WI38 (cell line): ENCODE results near the gene NAV1.

Source experiments
- H3K4me3 ChIP-seq: 2 replicates; pipeline ENCODE4 v1.5.1; 2011; ENCODE audit warnings: low read depth, mild to moderate bottlenecking, control low read depth, low read length
- CTCF ChIP-seq: IDR thresholded peaks from 2 replicates; pipeline ENCODE4 v1.5.1; 2012; ENCODE audit warnings: low read depth, mild to moderate bottlenecking, control low read depth, low read length

NAV1 gene

GRCh38 chr1:201495551-201496295 is 43.2 kb upstream of the NAV1 start:
- no peak for TF ChIP-seq CTCF
- H3K4me3 ChIP-seq: no peak overlapping the region

- TF ChIP-seq CTCF: no peak
- H3K4me3 ChIP-seq: no peak overlapping the region
Measured at GRCh38 chr1:201496296-201496690, 42.6 kb upstream of the NAV1 start.

- no peak for TF ChIP-seq CTCF
- no peak overlapping the region for H3K4me3 ChIP-seq
Measured at GRCh38 chr1:201497935-201498509, 40.9 kb upstream of the NAV1 start.

- TF ChIP-seq CTCF: no peak
- no peak overlapping the region for H3K4me3 ChIP-seq
Measured at GRCh38 chr1:201498621-201499020, 40.3 kb upstream of the NAV1 start.

- TF ChIP-seq CTCF: no peak
Measured at GRCh38 chr1:201499191-201499590, 39.7 kb upstream of the NAV1 start.

GRCh38 chr1:201499795-201500669 is 38.9 kb upstream of the NAV1 start:
- TF ChIP-seq CTCF: no peak
- H3K4me3 ChIP-seq: no peak overlapping the region

More at GRCh38 chr1:201499191-201499590, 39.7 kb upstream of the NAV1 start:
- H3K4me3 ChIP-seq: no peak overlapping the region

GRCh38 chr1:201500670-201501120 is 38.2 kb upstream of the NAV1 start:
- TF ChIP-seq CTCF: no peak
- no peak overlapping the region for H3K4me3 ChIP-seq
